Forelimb muscle (tissue), 1 donor: ENCODE data around the gene PDE6B. TPM values are rescaled to one million over a fixed set of nuclear protein-coding genes. Genes with fewer than 3 reads are reported as not detected.
"Not testable (repeated sequence)": the region's sequence is repeated elsewhere in the genome, so short reads cannot be mapped to it uniquely, and the experiment has no call there.

ENCODE experiments used
- DNase-seq: peaks from one replicate; pipeline ENCODE4 v3.0.0-alpha.2; 2013; ENCODE audit warnings: low read depth
- polyA plus RNA-seq: library from polyadenylated mRNA; unstranded; fragments of 120-200 nt; gene quantifications from one replicate; pipeline ENCODE4 v1.2.1, GENCODE V29; 2013; ENCODE audit not compliant: insufficient read length

PDE6B gene
- polyA plus RNA-seq, result 16.1 TPM

DNA sequence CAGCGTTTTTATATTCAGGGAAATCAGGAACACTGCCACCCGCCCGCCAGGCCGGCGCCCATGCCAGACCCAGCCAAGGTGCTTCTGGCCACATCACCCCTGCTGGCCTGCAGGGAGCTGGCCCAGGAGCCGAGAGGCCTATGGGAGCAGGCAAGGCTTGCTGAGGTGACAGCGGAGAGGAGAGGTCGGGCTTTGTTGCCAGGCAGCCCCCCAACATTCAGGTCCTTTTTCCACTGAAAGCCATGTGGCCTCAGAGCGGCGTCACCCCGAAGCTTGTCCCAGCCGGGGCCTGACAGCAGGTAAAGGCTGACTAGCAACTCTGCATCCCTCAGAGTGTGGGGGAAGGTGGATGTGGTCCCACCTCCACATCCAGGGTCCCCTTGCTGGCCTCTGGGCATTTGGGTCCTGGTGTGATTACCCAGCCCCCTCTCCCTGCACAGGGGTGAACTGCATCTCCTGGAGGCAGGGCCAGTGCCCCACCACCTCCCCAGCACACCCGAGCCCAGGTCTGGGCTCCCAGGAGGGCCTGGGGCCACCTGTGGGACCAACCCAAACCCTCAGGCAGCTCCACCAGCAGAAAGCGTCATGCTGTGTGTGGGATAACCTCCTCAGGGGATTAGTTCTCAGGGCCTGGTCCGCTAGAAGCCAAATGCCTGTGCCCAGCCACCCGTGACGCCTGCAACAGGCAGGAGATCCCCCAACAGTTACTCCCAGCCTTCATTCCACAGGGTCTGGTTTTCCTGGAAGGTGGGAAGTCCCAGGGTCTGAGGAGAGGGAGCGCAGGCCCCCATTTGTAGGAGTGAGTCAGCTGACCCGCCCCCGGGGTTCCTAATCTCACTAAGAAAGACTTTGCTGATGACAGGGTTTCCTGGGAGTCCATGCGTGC lies at the start of gene PDE6B:
Gene PDE6B, plus strand, starts transcription at position 869 of the 886 bp plus-strand sequence. CDS start 54 bp downstream, outside the sequence.
- no peak for DNase-seq

DNA sequence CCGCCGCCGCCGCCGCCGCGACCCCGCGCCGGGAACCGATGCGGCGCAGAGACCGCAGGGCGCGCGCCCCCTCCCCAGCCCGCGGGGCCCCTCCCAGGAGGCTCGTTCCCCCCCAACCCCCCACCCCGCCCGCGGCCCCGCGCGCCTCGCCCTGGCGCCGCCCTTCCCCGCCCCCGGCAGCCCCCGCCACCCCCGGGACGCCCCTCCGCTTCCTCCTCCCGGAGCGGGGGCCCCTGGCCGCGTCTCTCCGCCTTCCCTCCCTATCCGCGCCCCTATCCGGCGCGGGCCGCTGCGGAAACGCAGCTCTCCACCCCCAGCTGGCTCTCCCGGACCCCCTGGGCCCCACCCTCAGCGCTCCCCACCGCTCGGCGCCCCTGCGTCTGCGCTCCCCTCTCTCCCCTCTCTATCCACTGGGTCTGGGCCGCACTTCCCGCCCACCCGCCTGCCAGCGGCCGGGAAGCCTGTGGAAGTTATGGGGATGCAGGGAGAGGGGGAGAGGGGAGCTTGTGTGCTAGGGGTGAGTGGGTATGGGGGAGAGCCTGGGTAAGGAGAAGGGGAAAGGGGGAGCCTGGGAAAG lies 49.0 kb upstream of the PDE6B start, which contains the start of gene TMEM271:
Gene TMEM271, minus strand, starts transcription at position 51 of the 577 bp plus-strand sequence. CDS start 233 bp downstream, outside the sequence.
- no peak for DNase-seq

DNA sequence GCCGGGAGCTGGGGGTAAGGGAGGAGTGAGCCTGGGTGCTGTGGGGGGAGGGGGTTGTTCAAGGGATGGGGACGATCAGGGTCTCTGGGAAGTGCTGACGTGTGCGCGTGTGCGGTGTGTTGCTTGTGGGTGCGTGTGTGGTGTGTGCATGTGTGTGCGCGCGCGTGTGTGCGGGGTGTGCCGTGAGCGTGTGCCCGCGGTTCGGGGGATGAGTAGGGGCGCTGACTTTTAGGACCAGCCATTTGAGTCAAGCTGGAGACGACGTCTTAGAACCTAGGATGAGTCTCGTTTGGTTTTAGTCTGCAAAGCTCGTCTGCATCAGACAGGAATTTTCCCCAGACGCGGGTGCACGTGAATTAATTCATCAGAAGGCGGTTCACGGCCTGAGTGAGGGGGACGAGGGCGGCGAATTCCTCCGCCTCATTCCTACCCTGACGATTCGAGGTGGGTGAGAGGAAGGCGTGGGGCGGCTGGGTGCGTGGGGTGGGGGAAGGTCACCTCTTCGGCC lies 48.3 kb upstream of the PDE6B start:
- DNase-seq, result no peak

DNA sequence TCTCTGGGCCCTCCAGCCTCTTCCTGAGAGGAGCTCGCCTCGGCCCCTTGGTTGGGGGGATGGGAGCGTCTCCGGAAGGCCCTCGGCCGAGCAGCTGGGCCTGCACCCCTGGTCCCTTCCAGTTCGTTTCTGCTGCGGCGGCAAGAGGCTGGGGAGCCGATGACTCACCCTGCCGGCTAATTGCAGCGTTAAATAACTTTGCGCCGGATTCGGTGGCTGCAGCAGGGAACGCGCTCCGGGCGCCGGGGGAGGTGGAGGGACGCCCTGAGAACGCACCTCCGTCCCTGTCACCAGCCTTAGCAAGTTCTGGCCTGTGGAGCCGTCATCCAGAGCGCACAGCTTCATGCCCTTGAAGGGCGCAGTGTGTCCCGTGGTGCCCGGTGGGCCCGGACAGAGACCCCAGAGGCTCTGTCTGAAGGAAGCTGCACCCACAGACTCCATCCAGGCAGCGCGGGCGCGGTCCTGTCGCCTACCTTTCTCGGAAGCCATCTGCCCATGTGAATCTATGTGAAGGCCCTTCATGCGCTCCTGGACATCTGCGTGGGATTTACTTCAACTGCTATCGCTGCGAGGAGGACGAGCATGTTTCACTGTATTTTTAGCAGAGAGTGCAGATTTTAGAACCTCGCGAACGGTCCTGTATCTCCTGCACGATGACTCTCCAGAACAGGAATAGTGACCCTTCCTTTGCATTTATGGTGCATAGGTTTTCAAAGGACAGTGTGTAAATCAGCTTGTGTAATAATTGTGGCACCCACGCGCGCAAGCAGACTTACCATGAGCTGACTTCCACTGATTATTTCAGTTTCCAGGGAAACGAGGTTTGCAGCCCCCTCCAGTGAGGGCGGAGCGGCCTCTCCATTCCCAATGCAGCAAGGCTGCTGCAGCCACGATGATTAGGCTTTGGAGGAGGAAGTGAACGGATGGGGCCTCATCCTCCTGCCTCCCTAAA lies 47.6 kb upstream of the PDE6B start:
- no peak for DNase-seq

DNA sequence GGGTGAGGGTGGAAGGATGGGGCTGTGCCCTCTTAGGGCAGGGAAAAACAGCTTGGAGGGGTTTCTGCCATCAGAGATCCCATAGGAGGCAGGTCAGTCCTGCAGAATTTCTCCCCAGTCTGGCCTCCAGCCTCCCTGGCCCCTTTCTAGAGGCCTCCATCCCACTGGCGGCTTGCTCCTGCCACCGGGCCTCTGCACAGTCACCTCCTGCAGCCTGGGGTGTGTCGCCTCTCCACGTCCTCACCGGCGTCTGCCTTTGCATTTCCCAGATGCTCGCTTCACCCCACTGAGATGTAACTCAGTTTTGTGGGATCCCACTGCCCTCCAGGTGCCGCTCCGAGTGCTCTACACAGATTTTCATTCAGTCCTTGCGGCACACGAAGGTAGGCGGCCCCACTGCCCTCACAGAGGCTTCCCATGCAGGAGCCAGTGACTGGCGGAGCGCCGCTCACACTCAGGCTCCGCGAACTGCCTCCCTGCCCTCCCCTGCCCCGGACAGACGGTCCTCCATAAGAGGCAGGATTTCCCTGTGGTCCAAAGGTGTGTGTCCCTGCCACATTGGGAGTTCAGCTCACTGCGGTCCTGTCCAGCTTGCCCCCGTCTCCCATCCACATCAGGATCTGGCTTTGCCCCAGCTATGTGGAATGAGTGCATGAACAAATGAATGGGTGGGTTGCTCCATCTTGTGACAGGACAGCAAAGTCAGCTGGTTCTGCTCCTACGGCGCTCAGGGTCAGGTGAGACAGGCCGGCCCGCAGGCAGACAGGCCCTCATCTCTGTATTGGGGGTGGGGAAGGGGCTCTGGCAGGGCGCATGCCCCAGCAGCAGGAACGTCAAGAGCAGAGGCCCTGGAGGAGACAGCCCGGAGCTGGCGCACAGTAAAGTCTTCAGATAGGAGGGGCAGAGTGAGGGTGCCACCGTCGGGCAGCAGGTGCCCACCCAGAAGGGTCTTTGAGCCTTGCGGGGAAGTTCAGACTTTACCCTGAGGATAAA lies 46.6 kb upstream of the PDE6B start:
- no peak for DNase-seq

DNA sequence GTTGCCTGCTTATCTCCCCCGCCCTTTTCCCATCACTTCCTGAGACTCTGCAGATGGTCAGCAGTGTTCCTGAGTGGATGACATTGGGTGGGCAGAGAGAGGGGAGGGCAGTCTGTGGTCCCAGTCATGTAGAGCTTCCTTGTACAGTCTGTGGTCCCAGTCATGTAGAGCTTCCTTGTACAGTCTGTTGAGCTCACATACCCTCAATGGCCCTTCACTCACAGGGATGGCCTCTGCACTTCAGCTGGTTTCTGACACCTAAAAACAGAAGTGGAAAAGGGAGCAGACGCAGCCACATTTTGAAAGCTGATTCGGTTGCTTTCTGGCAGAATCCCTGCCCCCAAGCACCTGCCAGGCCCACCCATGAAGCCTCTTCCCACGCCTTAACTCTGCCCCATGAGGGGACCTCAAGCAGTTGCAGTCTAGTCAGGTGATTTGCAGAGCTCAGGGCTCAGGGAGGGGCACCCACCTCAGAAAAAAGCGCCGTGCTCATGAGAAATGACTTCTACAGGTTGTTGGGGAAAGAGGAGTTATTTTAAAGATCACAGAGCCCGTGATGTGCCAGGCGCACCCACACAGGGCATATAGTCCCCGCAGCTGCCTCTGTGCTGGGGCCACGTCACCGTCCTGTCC lies 45.7 kb upstream of the PDE6B start:
- DNase-seq, result no peak

DNA sequence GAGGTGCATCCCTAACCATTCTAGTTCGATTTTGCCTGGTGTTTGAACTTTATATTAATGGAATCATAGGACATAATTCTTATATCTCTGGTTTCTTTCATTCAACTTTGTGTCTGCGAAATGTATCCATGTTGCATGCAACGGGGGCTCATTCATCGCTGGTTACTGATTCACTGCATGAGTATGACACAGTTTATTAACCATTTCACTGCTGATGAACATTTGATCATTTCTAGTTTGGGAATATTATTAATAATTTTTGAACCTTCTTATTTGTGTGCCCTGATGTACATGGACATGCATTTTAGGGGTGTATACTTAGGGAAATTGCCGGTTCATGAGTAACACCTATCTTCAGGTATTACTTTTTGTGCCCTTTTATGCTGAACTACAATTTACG lies 44.2 kb upstream of the PDE6B start:
- no peak for DNase-seq

DNA sequence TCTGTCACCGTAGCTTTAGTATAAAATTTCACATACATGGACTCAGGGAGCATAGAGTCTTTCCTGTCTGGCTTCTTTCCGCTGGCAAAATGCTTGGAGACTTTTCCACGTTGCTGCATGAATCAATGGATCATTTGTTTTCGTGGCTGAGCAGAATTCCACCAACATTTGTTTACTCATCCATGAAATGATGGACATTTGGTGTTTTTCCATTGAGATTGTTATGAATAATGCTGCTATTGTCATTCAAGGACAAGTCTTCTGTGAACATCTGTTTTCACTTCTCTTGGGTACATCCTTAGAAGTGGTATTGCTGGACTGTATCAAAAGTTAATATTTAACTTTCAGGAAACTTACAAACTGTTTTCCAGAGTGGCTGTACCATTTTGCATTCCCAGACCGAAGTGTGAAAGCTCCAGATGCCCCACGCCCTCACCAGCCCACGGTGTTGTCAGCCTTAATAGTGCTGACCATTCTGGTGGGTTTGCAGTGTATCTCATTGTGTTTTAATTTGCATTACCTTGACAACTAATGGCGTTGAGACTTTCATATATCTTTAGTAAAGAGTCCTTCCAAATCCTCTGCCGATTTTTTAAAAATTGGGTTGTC lies 43.5 kb upstream of the PDE6B start:
- DNase-seq, result no peak

DNA sequence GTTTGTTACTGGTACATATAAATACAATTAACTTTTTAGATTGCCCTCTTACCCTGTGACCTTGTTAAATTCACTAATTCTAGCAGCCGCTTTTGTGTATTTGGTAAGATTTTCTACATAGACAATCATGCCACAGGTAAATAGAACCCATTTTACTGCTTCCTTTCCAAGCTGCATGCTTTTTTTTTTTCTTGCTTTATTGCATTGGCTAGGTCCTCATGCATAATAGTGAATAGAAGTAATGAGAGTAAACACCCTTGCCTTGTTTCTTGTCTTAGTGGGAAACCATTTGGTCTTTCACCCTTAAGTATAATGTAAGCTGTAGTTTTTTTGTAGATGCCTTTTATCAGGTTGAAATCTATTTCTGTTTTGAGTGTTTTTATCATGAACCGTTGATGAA lies 41.6 kb upstream of the PDE6B start:
- DNase-seq, result no peak

DNA sequence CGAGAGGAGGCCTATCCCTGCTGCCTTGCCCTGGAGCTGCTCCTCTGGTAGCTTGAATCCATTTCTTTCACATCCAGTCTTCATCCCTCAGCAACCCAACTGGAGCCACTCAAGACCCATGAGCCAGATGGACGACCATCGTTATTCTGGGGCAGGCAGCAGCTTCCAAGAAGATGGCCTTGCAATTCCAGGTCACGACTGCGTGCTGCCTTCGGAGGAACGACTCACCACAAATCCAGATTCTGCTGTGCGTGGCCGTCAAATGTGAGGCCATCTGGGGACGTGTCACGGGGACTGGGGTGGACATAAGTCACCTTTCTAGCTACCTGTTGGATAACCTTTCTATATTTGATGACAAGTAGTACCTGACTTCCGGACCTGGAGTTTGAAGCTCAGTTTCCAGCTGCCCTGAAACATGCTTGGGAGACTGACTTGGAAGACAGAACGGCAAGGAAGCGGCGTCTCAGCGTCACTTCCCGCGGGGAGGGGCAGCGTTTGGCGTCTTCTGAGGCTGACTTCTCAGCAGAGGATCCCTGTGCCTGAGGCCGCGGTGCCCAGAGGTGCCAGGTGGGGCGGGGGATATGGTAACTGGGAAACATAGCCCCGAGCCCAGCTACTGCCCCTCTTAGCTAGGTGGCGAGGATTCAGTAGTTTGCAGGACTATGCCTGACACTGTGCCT lies 37.6 kb upstream of the PDE6B start:
- DNase-seq, result no peak

DNA sequence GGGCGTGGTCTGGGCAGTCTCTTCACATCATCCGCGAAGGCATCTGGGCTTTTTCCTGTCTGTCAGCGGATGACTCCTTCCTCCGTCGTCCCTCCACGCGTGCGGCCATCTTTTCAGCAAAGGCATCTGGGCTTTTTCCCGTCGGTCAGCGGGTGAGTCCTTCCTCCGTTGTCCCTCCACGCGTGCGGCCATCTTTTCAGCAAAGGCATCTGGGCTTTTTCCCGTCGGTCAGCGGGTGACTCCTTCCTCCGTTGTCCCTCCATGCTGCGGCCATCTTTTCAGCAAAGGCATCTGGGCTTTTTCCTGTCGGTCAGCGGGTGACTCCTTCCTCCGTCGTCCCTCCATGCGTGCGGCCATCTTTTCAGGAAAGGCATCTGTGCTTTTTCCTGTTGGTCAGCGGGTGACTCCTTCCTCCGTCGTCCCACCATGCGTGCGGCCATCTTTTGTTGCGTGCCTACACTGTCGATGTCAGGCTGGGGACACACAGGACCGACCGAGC lies 37.0 kb upstream of the PDE6B start:
- DNase-seq, result no peak

DNA sequence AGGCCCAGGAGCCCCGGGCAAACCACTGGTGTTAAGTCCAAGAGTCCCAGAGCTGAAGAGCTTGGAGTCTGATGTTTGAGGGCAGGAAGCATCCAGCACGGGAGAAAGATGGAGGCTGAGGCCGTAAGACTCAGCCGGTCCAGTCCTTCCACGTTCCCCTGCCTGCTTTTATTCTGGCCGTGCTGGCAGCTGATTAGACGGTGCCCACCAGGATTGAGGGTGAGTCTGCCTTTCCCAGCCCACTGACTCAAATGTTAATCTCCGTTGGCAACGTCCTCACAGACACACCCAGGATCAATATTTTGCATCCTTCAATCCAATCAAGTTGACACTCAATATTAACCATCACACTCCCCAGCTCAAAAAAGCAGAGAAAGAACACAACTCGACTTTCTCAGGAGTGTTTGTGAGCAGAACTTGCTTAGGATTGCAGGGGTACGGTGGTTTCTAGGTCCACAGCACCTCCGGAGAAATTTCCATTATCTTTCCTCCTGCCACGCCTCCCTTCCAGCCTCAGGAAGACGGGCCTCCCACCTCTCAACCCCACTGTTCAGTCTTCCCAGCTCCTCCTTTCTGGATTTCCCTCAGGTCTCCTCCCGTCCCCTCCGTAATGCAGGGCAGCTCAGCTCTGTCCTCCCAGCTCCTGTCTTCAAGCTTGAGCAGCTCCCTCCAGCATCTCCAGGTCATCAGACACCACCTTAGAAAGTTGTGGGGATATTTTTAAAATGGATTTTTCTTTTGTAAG lies 36.0 kb upstream of the PDE6B start:
- no peak for DNase-seq

DNA sequence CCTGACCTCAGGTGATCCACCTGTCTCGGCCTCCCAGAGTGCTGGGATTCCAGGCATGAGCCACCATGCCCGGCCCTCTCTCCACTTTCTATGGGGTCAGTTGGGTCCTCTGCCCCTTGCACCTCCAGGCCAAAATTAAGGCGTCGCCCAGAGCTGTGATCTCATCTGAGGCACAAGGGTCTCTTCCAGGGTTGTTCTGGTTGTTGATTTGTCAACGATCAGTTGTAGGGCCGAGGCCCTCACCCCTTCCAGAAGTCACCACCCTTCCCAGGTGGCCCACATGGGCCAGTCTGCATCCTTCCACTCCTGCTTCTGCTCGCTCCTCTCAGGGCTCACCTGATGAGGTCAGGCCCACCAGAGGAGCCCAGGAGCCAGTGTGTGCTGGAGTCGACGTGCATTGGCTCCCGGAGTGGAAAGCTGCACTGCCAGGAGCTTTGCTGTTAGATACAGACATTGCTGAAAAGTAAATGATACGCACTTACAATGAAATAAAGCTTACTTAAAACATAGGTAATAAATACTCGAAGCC lies 35.0 kb upstream of the PDE6B start:
- no peak for DNase-seq

DNA sequence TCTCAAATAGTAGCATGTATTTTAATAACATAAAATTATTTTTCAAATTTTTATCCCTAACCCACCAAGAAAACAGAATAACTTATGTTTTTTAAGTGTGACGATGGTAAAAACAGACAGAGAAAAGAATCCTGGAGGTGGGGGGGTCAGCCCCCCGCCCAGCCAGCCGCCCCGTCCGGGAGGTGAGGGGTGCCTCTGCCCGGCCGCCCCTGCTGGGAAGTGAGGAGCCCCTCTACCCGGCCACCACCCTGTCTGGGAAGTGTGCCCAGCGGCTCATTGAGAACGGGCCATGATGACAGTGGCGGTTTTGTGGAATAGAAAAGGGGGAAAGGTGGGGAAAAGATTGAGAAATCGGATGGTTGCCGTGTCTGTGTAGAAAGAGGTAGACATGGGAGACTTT lies 33.2 kb upstream of the PDE6B start:
- not testable (repeated sequence) for DNase-seq

DNA sequence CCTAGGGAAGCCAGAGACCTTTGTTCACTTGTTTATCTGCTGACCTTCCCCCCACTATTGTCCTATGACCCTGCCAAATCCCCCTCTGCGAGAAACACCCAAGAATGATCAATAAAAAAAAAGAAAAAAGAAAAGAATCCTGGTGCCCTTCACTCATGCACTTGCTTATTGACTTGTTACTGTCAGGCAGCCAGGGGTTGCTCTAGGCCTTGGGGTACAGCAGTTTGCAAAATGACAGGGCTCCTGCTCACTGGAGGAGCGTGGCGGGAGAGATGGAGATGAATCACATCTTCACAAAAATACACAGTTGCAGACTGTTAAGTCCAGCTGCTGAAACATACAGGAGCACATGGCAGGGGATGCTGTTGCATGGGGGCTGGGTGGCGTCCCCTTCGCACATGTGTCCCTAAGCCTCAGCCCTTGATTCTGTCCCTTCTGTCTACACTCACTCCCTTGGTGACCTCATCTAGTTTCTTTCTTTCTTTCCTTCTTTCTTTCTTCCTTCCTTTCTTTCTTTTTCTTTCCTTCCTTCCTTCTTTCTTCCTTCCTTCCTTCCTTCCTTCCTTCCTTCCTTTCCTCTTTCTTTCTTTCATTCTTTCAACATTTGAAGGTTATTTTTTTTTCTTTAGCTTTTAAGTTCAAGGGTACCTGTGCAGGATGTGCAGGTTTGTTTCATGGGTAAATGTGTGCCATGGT lies 32.4 kb upstream of the PDE6B start:
- DNase-seq, result no peak

DNA sequence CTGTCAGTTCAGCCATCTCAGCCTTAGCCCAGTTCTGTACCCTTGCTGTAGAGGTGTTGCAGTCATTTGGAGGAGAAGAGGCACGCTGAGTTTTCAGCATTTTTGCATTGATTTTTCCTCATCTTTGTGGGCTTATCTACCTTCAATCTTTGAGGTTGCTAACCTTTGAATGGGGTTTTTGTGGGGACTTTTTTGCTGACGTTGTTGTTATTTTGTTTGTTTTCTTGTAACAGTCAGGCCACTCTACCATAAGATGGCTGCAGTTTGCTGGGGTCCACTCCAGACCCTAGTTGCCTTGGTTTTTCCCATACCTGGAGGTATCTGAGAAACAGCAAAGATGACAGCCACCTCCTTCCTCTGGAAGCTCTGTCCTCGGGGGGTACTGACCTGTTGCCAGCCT lies 26.4 kb upstream of the PDE6B start:
- DNase-seq, result no peak

DNA sequence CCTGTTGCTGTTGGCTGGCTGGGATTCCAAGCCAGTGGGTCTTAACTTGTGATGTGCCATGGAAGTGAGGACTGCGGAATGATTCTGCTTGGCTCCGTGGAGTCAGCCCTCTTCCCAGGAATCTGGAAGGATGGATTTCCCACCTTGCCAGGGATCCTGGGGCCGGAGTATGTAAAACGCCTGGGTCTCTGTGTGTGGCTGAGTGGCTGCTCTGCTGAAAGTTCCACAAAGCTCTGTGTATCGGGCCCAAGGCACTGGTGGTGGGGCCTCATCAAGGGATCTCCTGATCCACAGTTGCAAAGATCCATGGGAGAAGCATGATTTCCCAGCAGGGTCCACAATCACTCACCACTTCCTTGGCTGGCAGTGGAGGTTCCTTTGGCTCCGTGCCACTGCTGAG lies 25.2 kb upstream of the PDE6B start:
- DNase-seq, result no peak
